Dendritic cell treated with granulocyte-macrophage colony-stimulating factor and Interleukin-4, amounts not matched to agents 40 ng/mL and 50 ng/mL, for 4 days (primary cell): ENCODE data around the gene LPCAT3.

ENCODE experiments used
- H3K27ac Mint-ChIP-seq: one replicate; pipeline ENCODE4 v1.8.0; 2022; ENCODE audit warnings: mild to moderate bottlenecking, mixed read lengths
- H3K27me3 Mint-ChIP-seq: one replicate; pipeline ENCODE4 v1.8.0; 2022; ENCODE audit warnings: mild to moderate bottlenecking, mixed read lengths
- H3K36me3 Mint-ChIP-seq: one replicate; pipeline ENCODE4 v1.8.0; 2022; ENCODE audit warnings: low read depth, mixed read lengths
- H3K4me1 Mint-ChIP-seq: one replicate; pipeline ENCODE4 v1.8.0; 2022; ENCODE audit warnings: low read depth, mixed read lengths
- H3K4me3 Mint-ChIP-seq: one replicate; pipeline ENCODE4 v1.8.0; 2022; ENCODE audit warnings: mild to moderate bottlenecking, moderate library complexity, mixed read lengths
- H3K9me3 Mint-ChIP-seq: one replicate; pipeline ENCODE4 v1.8.0; 2022; ENCODE audit warnings: mixed read lengths
- intact Hi-C: fragments of 100-400 bp; cut with micrococcal nuclease; formaldehyde crosslinking; loops from one replicate; pipeline ENCODE4 v1.15.0; 2022

LPCAT3 gene

DNA sequence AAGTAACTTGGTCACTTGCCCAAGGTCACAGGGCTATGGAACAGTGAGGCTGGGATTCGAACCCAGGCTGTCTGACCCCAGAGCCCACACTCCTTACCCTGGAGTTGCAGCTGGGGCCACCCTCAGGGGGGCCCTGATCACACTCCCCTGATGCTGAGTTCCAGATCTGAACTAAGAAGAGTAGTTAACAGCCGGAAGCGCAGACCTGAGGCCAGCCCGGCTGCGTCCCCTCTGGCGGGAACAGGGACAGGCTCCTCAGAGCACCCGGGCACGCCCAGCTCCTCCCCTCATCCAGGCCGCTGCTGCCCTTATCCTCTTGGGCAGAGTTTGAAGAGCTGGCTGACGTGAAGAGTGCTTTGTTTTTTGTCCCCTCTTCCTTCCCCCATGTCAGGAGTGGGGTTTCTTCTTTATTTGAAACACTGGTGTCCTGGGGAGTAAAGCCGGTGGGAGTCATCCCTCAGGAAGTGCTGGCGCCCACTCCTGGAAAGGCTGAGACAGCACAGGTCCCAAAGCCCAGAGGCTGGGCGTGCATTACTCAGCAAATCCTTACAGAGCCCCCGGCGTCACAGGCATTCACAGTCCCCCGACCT lies 56.5 kb downstream of the LPCAT3 start:
- H3K27me3 Mint-ChIP-seq: no peaks in the 10 kb centered on the region
- H3K4me3 Mint-ChIP-seq: peak overlapping the region; percentile 37
- H3K9me3 Mint-ChIP-seq: no peaks in the 10 kb centered on the region
- H3K27ac Mint-ChIP-seq: peak overlapping the region; percentile 93
- H3K36me3 Mint-ChIP-seq: peaks cover 74% of the 10 kb centered on the region
- intact Hi-C loops: loop anchor here (1.0 kb wide), 2 partner anchors 10 to 17 kb away; partner anchors contain the start of genes C12orf57 and PTPN6
- H3K4me1 Mint-ChIP-seq: peaks cover 95% of the 10 kb centered on the region

DNA sequence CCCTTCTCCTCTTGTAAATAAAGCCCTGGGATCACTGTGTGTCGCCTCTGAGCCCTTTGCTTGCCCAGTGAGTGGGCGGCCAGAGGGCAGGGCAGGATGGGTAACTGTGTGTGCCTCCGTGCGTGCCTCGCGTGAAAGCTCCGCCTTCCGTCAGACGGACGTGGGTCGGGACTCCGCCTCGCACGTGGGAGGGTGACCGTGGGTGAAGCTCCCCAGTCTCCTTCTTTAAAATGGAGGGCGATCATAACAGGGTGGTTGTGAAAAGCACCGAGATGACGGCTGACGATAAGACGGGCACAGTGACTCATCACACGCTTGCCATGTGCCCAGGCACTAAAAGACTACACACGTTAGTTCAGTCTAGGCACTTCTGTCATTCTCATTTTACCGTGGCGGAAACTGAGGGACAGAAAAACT lies 57.0 kb downstream of the LPCAT3 start:
- intact Hi-C loops: loop anchor here (1.0 kb wide), 2 partner anchors 10 to 17 kb away; partner anchors contain the start of genes C12orf57 and PTPN6
- peaks cover 74% of the 10 kb centered on the region for H3K36me3 Mint-ChIP-seq
- H3K27ac Mint-ChIP-seq: peak overlapping the region; percentile 93
- H3K4me3 Mint-ChIP-seq: peak overlapping the region; percentile 37
- no peaks in the 10 kb centered on the region for H3K27me3 Mint-ChIP-seq
- no peaks in the 10 kb centered on the region for H3K9me3 Mint-ChIP-seq
- peaks cover 98% of the 10 kb centered on the region for H3K4me1 Mint-ChIP-seq

DNA sequence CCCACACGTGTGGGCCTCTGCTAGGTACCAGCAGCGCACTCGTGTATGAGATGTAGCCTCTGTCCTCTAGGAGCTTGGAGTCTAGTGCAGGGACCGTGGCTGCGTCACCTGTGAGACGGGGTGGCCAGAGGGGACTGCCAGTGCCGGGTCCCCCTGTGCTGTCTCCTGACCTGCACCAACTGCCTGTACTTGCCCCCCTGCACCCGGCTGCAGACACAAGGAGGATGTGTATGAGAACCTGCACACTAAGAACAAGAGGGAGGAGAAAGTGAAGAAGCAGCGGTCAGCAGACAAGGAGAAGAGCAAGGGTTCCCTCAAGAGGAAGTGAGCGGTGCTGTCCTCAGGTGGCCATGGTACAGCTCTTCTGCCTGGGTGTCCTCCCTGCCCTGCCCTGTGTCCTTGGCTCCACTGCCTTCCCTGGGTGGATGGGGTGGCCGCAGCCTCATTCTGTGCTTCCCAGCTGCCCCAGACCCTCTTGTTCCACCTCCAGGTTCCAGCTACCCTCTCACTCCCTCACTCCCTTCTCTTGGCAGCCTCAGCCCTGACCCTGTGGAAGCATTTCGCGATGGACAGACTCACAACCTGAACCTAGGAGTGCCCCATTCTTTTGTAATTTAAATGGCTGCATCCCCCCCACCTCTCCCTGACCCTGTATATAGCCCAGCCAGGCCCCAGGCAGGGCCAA lies 57.5 kb downstream of the LPCAT3 start:
- intact Hi-C loops: loop anchor here (1.0 kb wide), 2 partner anchors 9 to 16 kb away; partner anchors contain the start of genes C12orf57 and PTPN6
- Mint-ChIP-seq H3K27ac (peak overlapping the region; percentile 93), H3K4me1 (peaks cover 100% of the 10 kb centered on the region), H3K4me3 (peak overlapping the region; percentile 72), H3K9me3 (no peaks in the 10 kb centered on the region), H3K27me3 (no peaks in the 10 kb centered on the region), H3K36me3 (peaks cover 74% of the 10 kb centered on the region)

DNA sequence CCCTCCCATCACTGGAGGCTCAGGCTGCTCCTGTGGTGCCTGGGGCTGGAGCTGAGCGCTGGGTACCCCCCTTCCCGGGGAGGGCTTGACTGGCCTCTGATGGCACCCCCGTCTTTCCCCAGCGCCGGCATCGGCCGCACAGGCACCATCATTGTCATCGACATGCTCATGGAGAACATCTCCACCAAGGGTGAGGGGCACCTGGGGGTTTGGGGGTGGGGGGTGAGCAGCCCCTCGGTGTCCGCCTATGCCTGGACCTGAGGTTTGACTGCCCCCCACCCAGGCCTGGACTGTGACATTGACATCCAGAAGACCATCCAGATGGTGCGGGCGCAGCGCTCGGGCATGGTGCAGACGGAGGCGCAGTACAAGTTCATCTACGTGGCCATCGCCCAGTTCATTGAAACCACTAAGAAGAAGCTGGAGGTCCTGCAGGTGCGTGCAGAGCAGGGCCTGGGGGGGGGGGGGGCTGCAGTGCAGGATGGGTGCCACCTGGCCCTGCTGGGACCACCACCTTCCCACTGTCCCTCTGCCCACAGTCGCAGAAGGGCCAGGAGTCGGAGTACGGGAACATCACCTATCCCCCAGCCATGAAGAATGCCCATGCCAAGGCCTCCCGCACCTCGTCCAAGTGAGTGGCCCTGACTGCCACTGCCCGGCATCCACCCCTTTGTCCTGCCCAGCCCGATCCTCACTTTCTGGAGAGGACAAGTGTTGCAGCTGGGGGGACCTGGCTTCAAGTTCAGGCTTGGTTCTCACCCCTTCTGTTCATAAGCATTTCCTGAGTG lies 58.3 kb downstream of the LPCAT3 start:
- intact Hi-C loops: no loop called here
- Mint-ChIP-seq H3K36me3 (peaks cover 74% of the 10 kb centered on the region), H3K9me3 (no peaks in the 10 kb centered on the region), H3K4me3 (peak overlapping the region; percentile 72), H3K27me3 (no peaks in the 10 kb centered on the region), H3K4me1 (peaks cover 100% of the 10 kb centered on the region), H3K27ac (peak overlapping the region; percentile 93)

DNA sequence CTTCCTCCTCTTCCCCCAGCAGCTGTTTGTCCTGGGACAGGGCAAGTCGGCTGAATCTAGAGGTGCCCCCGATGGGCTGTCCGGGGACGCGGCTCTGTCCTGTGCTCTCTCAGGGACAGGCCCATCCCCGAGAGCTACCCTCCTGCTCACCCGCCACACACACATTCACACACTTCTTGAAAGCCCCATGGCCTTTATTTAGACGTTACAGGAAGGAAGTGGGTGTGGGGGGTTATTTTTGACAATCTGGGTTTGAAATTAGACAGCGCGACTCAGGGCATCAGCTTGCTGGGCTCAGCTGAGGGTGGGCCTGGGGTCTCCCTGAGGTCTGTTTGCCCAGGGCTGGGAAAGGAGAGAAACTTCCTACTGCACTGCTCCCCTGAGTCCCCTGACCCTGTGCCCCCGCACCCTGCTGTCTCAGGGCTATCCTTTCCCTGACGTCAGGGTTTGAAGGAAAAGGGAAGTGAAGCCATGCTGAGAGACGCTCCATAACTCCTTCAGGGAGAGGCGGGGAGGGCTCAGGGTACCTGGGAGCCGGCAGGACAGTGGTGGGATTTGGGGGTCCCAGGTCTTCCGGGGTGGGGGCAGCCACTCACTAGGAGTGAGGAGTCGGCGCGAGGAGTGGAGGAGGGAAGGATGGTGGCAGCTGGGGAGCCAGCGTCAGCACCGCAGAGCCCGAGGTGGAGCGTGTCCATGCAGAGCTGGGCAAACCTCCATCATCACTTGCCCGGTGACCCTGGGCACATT lies 59.0 kb downstream of the LPCAT3 start:
- Mint-ChIP-seq H3K4me3 (peak overlapping the region; percentile 72), H3K27ac (peak overlapping the region; percentile 93), H3K36me3 (peaks cover 78% of the 10 kb centered on the region), H3K27me3 (no peaks in the 10 kb centered on the region), H3K9me3 (no peaks in the 10 kb centered on the region), H3K4me1 (peaks cover 100% of the 10 kb centered on the region)
- intact Hi-C loops: no loop called here

DNA sequence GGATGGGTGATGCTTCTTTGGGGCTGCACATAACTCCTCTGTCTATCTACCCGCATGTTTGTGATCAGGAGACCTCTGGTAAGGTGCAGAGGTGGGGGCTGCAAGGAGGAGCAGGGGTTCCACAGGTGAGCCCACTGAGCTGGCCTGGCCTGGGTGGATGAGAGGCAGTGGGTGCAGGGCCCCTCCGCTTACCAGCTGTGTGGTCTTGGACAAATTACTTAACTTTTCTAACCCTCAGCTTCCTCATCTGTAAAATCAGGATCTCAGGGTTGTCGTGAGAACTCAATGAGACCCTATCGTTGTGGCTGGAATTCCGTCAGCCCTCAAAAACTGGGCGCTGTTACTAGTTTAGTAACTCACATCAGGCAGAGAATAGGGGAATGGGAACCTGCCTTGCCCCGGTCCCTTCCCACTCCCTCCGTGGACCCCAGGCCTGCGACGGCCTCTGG lies 59.6 kb downstream of the LPCAT3 start:
- H3K27ac Mint-ChIP-seq: peak overlapping the region; percentile 93
- intact Hi-C loops: no loop called here

DNA sequence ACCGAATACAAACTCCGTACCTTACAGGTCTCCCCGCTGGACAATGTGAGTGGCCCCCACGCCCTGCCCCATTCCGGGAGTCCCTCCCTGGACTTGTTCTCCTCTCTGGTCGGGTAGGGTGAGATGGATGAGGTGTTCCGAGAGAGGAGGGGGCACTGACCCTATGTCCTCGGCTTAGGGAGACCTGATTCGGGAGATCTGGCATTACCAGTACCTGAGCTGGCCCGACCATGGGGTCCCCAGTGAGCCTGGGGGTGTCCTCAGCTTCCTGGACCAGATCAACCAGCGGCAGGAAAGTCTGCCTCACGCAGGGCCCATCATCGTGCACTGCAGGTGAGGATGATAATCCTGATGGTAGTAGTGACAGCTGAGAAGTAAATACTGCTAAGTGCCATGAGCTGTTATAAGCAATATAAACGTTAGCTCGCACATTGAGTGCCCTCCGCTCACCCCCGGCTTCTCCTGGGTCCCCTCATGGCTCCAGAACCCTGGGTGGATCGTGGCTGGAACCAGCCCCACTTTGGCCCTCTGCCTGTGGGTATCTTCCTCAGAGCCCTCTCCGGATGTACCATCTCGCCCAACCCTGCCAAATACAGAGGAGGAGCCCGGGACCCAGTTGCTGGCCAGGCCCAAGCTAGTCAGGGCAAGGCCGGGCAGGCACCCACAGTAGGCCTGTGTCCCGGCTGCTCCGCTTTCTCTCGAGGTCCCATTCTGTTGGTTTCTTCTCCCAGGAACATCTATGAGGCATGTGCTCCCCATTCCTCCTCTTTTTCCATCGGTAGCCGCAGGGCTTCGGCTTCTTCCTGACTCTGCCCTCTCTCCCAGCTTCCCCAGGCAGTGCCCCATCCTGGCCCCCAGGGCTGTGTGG lies 60.3 kb downstream of the LPCAT3 start:
- Mint-ChIP-seq H3K4me3 (peak overlapping the region; percentile 72), H3K4me1 (peaks cover 100% of the 10 kb centered on the region)
- intact Hi-C loops: no loop called here

More for the DNA sequence above, 59.6 kb downstream of the LPCAT3 start:
- peak overlapping the region; percentile 72 for H3K4me3 Mint-ChIP-seq
- H3K36me3 Mint-ChIP-seq: peaks cover 84% of the 10 kb centered on the region
- no peaks in the 10 kb centered on the region for H3K27me3 Mint-ChIP-seq
- peaks cover 100% of the 10 kb centered on the region for H3K4me1 Mint-ChIP-seq
- H3K9me3 Mint-ChIP-seq: no peaks in the 10 kb centered on the region

DNA sequence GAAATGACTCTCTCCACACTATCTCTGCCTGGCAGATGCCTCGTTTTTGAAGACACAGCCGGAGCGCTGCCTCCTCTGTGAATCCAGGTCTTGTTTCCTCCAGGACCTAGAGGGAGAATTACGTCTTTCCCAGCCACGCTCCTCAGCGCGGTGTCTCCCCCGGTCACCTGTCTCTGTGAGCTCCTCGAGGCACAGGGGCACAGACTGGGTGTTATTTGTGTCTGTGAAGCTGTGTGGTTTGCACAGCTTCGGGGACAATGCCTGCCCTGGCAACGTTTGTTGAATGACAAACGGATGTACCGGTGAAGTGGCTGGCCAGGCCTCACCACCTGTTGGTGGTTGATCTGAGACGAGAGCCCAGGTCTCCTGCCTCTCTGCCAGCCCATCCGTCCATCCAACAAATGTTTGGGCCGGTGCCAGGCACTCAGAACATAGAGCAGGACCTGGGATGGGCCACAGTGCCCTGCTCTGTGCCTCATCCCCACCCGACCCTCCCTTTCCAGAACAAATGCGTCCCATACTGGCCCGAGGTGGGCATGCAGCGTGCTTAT lies 61.0 kb downstream of the LPCAT3 start:
- H3K27ac Mint-ChIP-seq: peak overlapping the region; percentile 93
- intact Hi-C loops: no loop called here
- no peaks in the 10 kb centered on the region for H3K27me3 Mint-ChIP-seq
- peaks cover 94% of the 10 kb centered on the region for H3K4me1 Mint-ChIP-seq
- peaks cover 98% of the 10 kb centered on the region for H3K36me3 Mint-ChIP-seq
- H3K9me3 Mint-ChIP-seq: no peaks in the 10 kb centered on the region
- H3K4me3 Mint-ChIP-seq: no peak overlapping the region

More for the DNA sequence above, 60.3 kb downstream of the LPCAT3 start:
- H3K27me3 Mint-ChIP-seq: no peaks in the 10 kb centered on the region
- H3K9me3 Mint-ChIP-seq: no peaks in the 10 kb centered on the region
- H3K27ac Mint-ChIP-seq: peak overlapping the region; percentile 93
- H3K36me3 Mint-ChIP-seq: peaks cover 90% of the 10 kb centered on the region

DNA sequence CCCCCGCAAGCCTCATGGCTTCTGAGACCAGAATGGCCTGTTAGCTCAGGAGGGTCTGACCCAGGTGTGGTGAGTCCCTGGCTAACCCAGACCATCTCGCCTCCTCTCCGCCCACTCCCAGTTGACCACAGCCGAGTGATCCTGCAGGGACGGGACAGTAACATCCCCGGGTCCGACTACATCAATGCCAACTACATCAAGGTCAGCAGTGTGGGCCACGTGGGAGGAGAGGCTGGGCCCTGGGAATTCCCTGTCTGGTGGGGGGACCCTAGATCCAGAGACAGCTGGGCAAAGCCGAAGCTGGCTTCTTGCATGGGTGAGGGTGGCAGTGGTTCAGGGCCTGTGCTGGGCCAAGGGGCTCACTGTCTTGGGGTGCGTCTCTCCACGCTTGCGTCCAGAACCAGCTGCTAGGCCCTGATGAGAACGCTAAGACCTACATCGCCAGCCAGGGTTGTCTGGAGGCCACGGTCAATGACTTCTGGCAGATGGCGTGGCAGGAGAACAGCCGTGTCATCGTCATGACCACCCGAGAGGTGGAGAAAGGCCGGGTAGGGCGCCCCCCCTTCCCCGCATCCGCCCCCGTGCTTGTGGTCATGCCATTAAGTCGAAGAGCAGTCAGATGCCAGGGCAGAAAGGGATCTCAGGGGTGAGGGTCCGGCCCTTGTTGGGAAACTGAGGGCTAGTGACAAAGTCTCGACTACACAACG lies 62.1 kb downstream of the LPCAT3 start:
- H3K36me3 Mint-ChIP-seq: peaks cover 99% of the 10 kb centered on the region
- peak overlapping the region; percentile 95 for H3K4me3 Mint-ChIP-seq
- H3K9me3 Mint-ChIP-seq: no peaks in the 10 kb centered on the region
- intact Hi-C loops: no loop called here
- peak overlapping the region; percentile 93 for H3K27ac Mint-ChIP-seq
- peaks cover 84% of the 10 kb centered on the region for H3K4me1 Mint-ChIP-seq
- no peaks in the 10 kb centered on the region for H3K27me3 Mint-ChIP-seq

DNA sequence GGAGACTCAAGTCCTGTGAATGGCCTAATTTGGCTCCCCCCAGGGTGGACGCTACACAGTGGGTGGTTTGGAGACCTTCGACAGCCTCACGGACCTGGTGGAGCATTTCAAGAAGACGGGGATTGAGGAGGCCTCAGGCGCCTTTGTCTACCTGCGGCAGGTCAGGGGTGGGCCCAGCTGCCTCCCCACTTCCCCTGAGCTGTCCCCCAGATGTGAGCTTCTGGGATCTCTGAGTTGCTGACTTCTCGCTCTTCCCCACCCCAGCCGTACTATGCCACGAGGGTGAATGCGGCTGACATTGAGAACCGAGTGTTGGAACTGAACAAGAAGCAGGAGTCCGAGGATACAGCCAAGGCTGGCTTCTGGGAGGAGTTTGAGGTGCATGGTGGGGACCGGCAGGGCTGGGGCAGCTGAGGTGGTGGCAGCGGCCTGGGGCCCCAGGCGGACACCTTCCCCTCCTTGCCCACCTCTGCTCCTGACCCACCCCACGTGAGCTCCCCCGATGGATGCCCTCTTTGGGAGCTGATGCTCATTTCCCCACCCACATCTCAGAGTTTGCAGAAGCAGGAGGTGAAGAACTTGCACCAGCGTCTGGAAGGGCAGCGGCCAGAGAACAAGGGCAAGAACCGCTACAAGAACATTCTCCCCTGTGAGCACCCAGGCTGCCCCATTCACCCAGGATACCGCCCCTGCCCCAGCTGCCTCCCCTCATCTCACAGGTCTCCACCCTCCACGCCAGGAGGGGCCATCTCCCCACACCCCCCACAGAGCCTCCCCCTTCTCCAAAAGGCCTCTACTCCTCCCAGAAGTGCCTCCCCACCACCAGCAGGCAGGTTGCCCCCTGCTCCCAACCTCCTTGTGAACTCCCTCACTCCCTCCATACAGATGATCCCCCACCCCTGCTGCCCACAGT lies 62.9 kb downstream of the LPCAT3 start:
- Mint-ChIP-seq H3K27me3 (no peaks in the 10 kb centered on the region), H3K27ac (peak overlapping the region; percentile 93)

DNA sequence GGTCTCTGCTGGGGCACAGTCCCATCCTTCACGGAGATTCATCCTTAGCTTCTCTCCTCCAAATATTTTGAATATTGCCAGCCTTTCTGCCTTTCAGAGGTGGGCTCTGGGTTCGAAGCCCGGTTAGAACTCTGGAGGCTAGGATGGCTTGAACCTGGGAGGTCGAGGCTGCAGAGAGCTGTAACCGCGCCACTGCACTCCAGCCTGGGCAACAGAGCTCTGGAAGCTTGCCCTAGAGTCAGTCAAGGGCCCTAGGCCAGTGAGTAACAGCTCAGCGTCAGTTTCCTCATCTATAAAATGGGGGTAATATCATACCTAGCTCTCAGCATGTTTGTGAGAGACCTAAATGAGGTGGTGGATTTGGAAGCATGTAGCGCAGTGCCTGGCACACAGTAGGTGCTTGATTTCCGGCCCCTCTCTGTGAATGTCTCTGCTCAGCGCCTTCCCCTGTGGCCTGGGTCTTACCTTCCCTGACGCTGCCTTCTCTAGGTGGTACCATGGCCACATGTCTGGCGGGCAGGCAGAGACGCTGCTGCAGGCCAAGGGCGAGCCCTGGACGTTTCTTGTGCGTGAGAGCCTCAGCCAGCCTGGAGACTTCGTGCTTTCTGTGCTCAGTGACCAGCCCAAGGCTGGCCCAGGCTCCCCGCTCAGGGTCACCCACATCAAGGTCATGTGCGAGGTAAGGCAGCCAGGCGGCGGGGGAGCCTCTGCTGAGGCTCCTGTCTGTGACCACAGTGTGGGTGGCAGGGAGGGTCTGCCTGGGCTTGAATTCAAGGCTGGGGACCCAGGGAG lies 63.8 kb downstream of the LPCAT3 start:
- intact Hi-C loops: no loop called here
- Mint-ChIP-seq H3K27me3 (no peaks in the 10 kb centered on the region), H3K4me3 (peak overlapping the region; percentile 95)

More for the DNA sequence above, 62.9 kb downstream of the LPCAT3 start:
- H3K9me3 Mint-ChIP-seq: no peaks in the 10 kb centered on the region
- intact Hi-C loops: no loop called here
- H3K36me3 Mint-ChIP-seq: peaks cover 91% of the 10 kb centered on the region
- H3K4me3 Mint-ChIP-seq: peak overlapping the region; percentile 95
- H3K4me1 Mint-ChIP-seq: peaks cover 84% of the 10 kb centered on the region

More for the DNA sequence above, 63.8 kb downstream of the LPCAT3 start:
- Mint-ChIP-seq H3K4me1 (peaks cover 84% of the 10 kb centered on the region), H3K9me3 (no peaks in the 10 kb centered on the region), H3K36me3 (peaks cover 82% of the 10 kb centered on the region), H3K27ac (peak overlapping the region; percentile 93)
